Peyer's patch (tissue), 4 donors: ENCODE data around the gene ACLY.
"Not testable (repeated sequence)": the region's sequence is repeated elsewhere in the genome, so short reads cannot be mapped to it uniquely, and the experiment has no call there.

Experiments
- POLR2A ChIP-seq, 2 donors: fragments of 450-650 bp; IDR thresholded peaks; one replicate each; pipeline ENCODE4 v1.5.1; 2017; ENCODE audit warnings: antibody characterized with exemption in 2 of 2, mild to moderate bottlenecking in 2 of 2, moderate library complexity in 2 of 2
- TF ChIP-seq, protein P1 (sequence below), 6 experiments: fragments of 450-650 bp in 4 of 6; fragments of 200-600 bp in 2 of 6; sonication (generic) in 1 of 6; IDR thresholded peaks; one replicate each; pipeline ENCODE4 v1.5.1; 2017 to 2019; ENCODE audit warnings: antibody characterized with exemption in 6 of 6, mild to moderate bottlenecking in 3 of 6, moderate library complexity in 1 of 6

- TF ChIP-seq, protein P1, sequence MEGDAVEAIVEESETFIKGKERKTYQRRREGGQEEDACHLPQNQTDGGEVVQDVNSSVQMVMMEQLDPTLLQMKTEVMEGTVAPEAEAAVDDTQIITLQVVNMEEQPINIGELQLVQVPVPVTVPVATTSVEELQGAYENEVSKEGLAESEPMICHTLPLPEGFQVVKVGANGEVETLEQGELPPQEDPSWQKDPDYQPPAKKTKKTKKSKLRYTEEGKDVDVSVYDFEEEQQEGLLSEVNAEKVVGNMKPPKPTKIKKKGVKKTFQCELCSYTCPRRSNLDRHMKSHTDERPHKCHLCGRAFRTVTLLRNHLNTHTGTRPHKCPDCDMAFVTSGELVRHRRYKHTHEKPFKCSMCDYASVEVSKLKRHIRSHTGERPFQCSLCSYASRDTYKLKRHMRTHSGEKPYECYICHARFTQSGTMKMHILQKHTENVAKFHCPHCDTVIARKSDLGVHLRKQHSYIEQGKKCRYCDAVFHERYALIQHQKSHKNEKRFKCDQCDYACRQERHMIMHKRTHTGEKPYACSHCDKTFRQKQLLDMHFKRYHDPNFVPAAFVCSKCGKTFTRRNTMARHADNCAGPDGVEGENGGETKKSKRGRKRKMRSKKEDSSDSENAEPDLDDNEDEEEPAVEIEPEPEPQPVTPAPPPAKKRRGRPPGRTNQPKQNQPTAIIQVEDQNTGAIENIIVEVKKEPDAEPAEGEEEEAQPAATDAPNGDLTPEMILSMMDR (IDR thresholded peaks at IDR 0.05) = not testable (repeated sequence)
- not testable (repeated sequence) for TF ChIP-seq POLR2A (IDR thresholded peaks at IDR 0.05)
These were observed 12.0 kb upstream of the ACLY start for GRCh38 chr17:41930833-41931156.
